HepG2 (cell line): ENCODE measurements around the gene SRC.

Source experiments
- ARNTL ChIP-seq: sonication (generic); formaldehyde crosslinking; IDR thresholded peaks from 2 replicates; pipeline ENCODE4 v1.4.0; 2020; ENCODE audit warnings: mild to moderate bottlenecking, missing genetic modification reagents
- EZH2 ChIP-seq: conservative IDR thresholded peaks from 2 replicates; pipeline ENCODE4 v1.6.1; 2012; ENCODE audit warnings: mild to moderate bottlenecking, low read depth, low read length, moderate library complexity
- HMG20A ChIP-seq: IDR thresholded peaks from 2 replicates; pipeline ENCODE4 v1.6.1; 2016; ENCODE audit warnings: borderline replicate concordance
- NCOA2 ChIP-seq: sonication (generic); formaldehyde crosslinking; IDR thresholded peaks from 2 replicates; pipeline ENCODE4 v1.8.0; 2022; ENCODE audit warnings: inconsistent platforms
- POLR2AphosphoS5 ChIP-seq: IDR thresholded peaks from 2 replicates; pipeline ENCODE4 v1.6.1; 2012; ENCODE audit warnings: low read depth, low read length
- RAD21 ChIP-seq: fragments of 450-650 bp; formaldehyde crosslinking; IDR thresholded peaks from 2 replicates; pipeline ENCODE4 v1.5.0; 2020; ENCODE audit warnings: mild to moderate bottlenecking
- TBP ChIP-seq: sonication (generic); formaldehyde crosslinking; IDR thresholded peaks from 2 replicates; pipeline ENCODE4 v1.5.0; 2020; ENCODE audit warnings: missing genetic modification reagents
- ZNF558 ChIP-seq: sonication (generic); formaldehyde crosslinking; IDR thresholded peaks from 2 replicates; pipeline ENCODE4 v1.9.0; 2022; ENCODE audit warnings: mild to moderate bottlenecking, missing genetic modification reagents, borderline replicate concordance
- TF ChIP-seq, protein P1 (sequence below): IDR thresholded peaks from 2 replicates; pipeline ENCODE4 v1.6.1; 2016; ENCODE audit warnings: low read depth, missing genetic modification reagents, missing compliant biosample characterization
- TF ChIP-seq, protein P2 (sequence below): sonication (generic); formaldehyde crosslinking; conservative IDR thresholded peaks from 2 replicates; pipeline ENCODE4 v1.4.0; 2020; ENCODE audit warnings: missing genetic modification reagents

DNA sequence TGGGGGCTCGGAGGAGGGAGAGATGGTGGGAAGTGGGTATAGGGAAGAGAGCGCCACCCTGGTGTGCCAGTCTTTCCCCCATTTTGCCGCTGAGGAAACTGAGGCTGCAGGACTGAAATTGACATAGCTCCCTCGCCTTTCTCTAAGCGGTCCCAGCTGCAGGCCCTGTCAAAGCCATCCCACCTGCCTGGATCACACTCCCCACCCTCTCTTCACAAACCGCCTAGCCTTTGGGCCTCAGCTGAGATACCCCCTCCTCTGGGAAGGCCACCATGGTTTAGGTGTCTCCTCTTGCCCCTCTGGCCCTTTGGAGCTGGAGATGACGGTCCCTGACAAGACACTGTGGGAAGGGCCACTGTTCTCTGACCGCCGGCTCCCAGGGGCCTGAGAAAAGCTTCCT is 16.9 kb downstream of the SRC start:
- TF ChIP-seq ZNF558 (CRISPR knock-in tag): no peak
- TF ChIP-seq NCOA2 (CRISPR knock-in tag): no peak
- TF ChIP-seq TBP (CRISPR knock-in tag): no peak
- no peak for TF ChIP-seq POLR2AphosphoS5
- TF ChIP-seq, protein P1, sequence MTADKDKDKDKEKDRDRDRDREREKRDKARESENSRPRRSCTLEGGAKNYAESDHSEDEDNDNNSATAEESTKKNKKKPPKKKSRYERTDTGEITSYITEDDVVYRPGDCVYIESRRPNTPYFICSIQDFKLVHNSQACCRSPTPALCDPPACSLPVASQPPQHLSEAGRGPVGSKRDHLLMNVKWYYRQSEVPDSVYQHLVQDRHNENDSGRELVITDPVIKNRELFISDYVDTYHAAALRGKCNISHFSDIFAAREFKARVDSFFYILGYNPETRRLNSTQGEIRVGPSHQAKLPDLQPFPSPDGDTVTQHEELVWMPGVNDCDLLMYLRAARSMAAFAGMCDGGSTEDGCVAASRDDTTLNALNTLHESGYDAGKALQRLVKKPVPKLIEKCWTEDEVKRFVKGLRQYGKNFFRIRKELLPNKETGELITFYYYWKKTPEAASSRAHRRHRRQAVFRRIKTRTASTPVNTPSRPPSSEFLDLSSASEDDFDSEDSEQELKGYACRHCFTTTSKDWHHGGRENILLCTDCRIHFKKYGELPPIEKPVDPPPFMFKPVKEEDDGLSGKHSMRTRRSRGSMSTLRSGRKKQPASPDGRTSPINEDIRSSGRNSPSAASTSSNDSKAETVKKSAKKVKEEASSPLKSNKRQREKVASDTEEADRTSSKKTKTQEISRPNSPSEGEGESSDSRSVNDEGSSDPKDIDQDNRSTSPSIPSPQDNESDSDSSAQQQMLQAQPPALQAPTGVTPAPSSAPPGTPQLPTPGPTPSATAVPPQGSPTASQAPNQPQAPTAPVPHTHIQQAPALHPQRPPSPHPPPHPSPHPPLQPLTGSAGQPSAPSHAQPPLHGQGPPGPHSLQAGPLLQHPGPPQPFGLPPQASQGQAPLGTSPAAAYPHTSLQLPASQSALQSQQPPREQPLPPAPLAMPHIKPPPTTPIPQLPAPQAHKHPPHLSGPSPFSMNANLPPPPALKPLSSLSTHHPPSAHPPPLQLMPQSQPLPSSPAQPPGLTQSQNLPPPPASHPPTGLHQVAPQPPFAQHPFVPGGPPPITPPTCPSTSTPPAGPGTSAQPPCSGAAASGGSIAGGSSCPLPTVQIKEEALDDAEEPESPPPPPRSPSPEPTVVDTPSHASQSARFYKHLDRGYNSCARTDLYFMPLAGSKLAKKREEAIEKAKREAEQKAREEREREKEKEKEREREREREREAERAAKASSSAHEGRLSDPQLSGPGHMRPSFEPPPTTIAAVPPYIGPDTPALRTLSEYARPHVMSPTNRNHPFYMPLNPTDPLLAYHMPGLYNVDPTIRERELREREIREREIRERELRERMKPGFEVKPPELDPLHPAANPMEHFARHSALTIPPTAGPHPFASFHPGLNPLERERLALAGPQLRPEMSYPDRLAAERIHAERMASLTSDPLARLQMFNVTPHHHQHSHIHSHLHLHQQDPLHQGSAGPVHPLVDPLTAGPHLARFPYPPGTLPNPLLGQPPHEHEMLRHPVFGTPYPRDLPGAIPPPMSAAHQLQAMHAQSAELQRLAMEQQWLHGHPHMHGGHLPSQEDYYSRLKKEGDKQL (CRISPR knock-in tag): no peak
- TF ChIP-seq HMG20A (CRISPR knock-in tag): no peak
- TF ChIP-seq RAD21 (CRISPR knock-in tag): no peak
- TF ChIP-seq, protein P2, sequence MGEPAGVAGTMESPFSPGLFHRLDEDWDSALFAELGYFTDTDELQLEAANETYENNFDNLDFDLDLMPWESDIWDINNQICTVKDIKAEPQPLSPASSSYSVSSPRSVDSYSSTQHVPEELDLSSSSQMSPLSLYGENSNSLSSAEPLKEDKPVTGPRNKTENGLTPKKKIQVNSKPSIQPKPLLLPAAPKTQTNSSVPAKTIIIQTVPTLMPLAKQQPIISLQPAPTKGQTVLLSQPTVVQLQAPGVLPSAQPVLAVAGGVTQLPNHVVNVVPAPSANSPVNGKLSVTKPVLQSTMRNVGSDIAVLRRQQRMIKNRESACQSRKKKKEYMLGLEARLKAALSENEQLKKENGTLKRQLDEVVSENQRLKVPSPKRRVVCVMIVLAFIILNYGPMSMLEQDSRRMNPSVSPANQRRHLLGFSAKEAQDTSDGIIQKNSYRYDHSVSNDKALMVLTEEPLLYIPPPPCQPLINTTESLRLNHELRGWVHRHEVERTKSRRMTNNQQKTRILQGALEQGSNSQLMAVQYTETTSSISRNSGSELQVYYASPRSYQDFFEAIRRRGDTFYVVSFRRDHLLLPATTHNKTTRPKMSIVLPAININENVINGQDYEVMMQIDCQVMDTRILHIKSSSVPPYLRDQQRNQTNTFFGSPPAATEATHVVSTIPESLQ (CRISPR knock-in tag): no peak
- TF ChIP-seq EZH2: no peak
- TF ChIP-seq ARNTL (CRISPR knock-in tag): no peak
